Hematopoietic multipotent progenitor cell treated with erythropoietin and hydrocortisone succinate and interleukin-3 and kit ligand, for 4 days (in vitro differentiated cells): ENCODE results near the gene ABCG2.

Experiments used
- DNase-seq: peaks from one replicate; pipeline ENCODE4 v3.0.0-alpha.2; 2015

ABCG2 gene

GRCh38 chr4:88062843-88063242, 95.6 kb downstream of the ABCG2 start:
- DNase-seq, result no peak

- no peak for DNase-seq
Measured at GRCh38 chr4:88062311-88062710, 96.1 kb downstream of the ABCG2 start.

GRCh38 chr4:88060431-88060830, 98.0 kb downstream of the ABCG2 start:
- DNase-seq, result no peak

- DNase-seq, result no peak
Measured at GRCh38 chr4:88059766-88060165, 98.7 kb downstream of the ABCG2 start.

- no peak for DNase-seq
Measured at GRCh38 chr4:88058295-88058694, 100.1 kb downstream of the ABCG2 start.

GRCh38 chr4:88054901-88055300, 103.5 kb downstream of the ABCG2 start:
- DNase-seq, result peak; percentile 79

GRCh38 chr4:88054229-88054628, 104.2 kb downstream of the ABCG2 start:
- no peak for DNase-seq

GRCh38 chr4:88045021-88045420, 113.4 kb downstream of the ABCG2 start:
- peak; percentile 16 for DNase-seq

- no peak for DNase-seq
Measured at GRCh38 chr4:88043586-88044340, 114.7 kb downstream of the ABCG2 start.

- DNase-seq, result no peak
Measured at GRCh38 chr4:88043001-88043400, 115.4 kb downstream of the ABCG2 start.

- DNase-seq, result no peak
Measured at GRCh38 chr4:88041626-88042025, 116.8 kb downstream of the ABCG2 start.

GRCh38 chr4:88040707-88041106, 117.7 kb downstream of the ABCG2 start:
- DNase-seq, result no peak
